Adrenal gland (tissue), 5 donors: ENCODE results near the gene CEP95.

Experiments used
- CTCF ChIP-seq, 6 experiments: fragments of 450-650 bp in 4 of 6; fragments of 200-600 bp in 2 of 6; sonication (generic) in 1 of 6; IDR thresholded peaks; 1 replicate in 5 of 6; 2 replicates in 1 of 6; pipeline versions ENCODE4 v1.5.1 to v1.8.0; 2016 to 2021; ENCODE audit warnings: antibody characterized with exemption in 6 of 6, mild to moderate bottlenecking in 2 of 6, moderate library complexity in 1 of 6
- POLR2A ChIP-seq, 2 donors: fragments of 450-650 bp; IDR thresholded peaks; one replicate each; pipeline ENCODE4 v1.6.1; 2017; ENCODE audit warnings: antibody characterized with exemption in 2 of 2, mild to moderate bottlenecking in 2 of 2, moderate library complexity in 1 of 2
- donor health status: DM: no; HTN: no; CAD: no.

GRCh38 chr17:64503821-64504768 lies 2.7 kb upstream of the CEP95 start:
- TF ChIP-seq CTCF (IDR thresholded peaks at IDR 0.05) = no peak
- TF ChIP-seq POLR2A (IDR thresholded peaks at IDR 0.05) = no peak
